Caco-2 (cell line): ENCODE data around the gene OR4N2. TPM values are rescaled to one million over a fixed set of nuclear protein-coding genes. Genes with fewer than 3 reads are reported as not detected.
"Not testable (repeated sequence)": the region's sequence is repeated elsewhere in the genome, so short reads cannot be mapped to it uniquely, and the experiment has no call there.

Source experiments
- BruUV-seq: library from RNA; stranded (reverse); fragments of 400-500 nt; replicated peaks from 2 replicates; lab custom pipeline; 2021; lab: Mats Ljungman, UMichigan
- CTCF ChIA-PET: fragments of 300-600 bp; sonication (Branson Sonifier 250); formaldehyde crosslinking; loops from one replicate; lab custom pipeline; 2022; ENCODE audit warnings: antibody characterized with exemption; lab: Charles Lee
- POLR2A ChIA-PET: fragments of 300-600 bp; sonication (Branson Sonifier 250); formaldehyde crosslinking; loops from one replicate; lab custom pipeline; 2022; ENCODE audit warnings: antibody characterized with exemption; lab: Charles Lee
- DNase-seq, 2 experiments: peaks; one replicate each; pipeline versions ENCODE4 v3.0.0 to v3.0.0-alpha.2; 2020 to 2022
- H3K27me3 ChIP-seq: replicated peaks from 2 replicates; pipeline ENCODE4 v1.6.0; 2011; ENCODE audit warnings: low read length; ENCODE audit not compliant: control insufficient read depth, insufficient read depth
- H3K36me3 ChIP-seq: 2 replicates; pipeline ENCODE4 v1.5.1; 2011; ENCODE audit warnings: low read length; ENCODE audit not compliant: control insufficient read depth, insufficient read depth
- H3K4me1 ChIP-seq: fragments of 250-450 bp; sonication (Bioruptor Pico); 2 replicates; pipeline ENCODE4 v1.5.1; 2020; ENCODE audit warnings: mild to moderate bottlenecking
- H3K4me3 ChIP-seq: 2 replicates; pipeline ENCODE4 v1.5.1; 2011; ENCODE audit warnings: low read depth, mild to moderate bottlenecking, control low read depth, low read length
- H3K9me3 ChIP-seq: fragments of 250-450 bp; sonication (Bioruptor Pico); 2 replicates; pipeline ENCODE4 v1.5.1; 2020; ENCODE audit warnings: mild to moderate bottlenecking, moderate library complexity
- H3K27ac Mint-ChIP-seq: one replicate; pipeline ENCODE4 v1.8.0; 2022; ENCODE audit warnings: mixed read lengths; ENCODE audit not compliant: unreplicated experiment
- H3K27me3 Mint-ChIP-seq: one replicate; pipeline ENCODE4 v1.8.0; 2022; ENCODE audit warnings: mixed read lengths; ENCODE audit not compliant: insufficient read depth, unreplicated experiment
- H3K36me3 Mint-ChIP-seq: one replicate; pipeline ENCODE4 v1.8.0; 2022; ENCODE audit warnings: mild to moderate bottlenecking, mixed read lengths; ENCODE audit not compliant: insufficient read depth, unreplicated experiment
- H3K4me1 Mint-ChIP-seq: one replicate; pipeline ENCODE4 v1.8.0; 2022; ENCODE audit warnings: low read depth, mixed read lengths; ENCODE audit not compliant: unreplicated experiment
- H3K4me3 Mint-ChIP-seq: one replicate; pipeline ENCODE4 v1.8.0; 2022; ENCODE audit warnings: mild to moderate bottlenecking, moderate library complexity, mixed read lengths; ENCODE audit not compliant: unreplicated experiment
- H3K9me3 Mint-ChIP-seq: one replicate; pipeline ENCODE4 v1.8.0; 2022; ENCODE audit warnings: mixed read lengths; ENCODE audit not compliant: unreplicated experiment
- CTCF ChIP-seq, 2 experiments: fragments of 200-600 bp in 1 of 2; IDR thresholded peaks; 1 replicate in 1 of 2; 2 replicates in 1 of 2; pipeline versions ENCODE4 v1.5.1 to v1.8.0; 2011 to 2022; ENCODE audit warnings: antibody characterized with exemption in 1 of 2, control low read depth in 1 of 2, inconsistent platforms in 1 of 2, low read depth in 1 of 2, low read length in 1 of 2, mild to moderate bottlenecking in 1 of 2, moderate library complexity in 1 of 2; ENCODE audit not compliant: insufficient read depth in 1 of 2, severe bottlenecking in 1 of 2, unreplicated experiment in 1 of 2
- intact Hi-C: fragments of 100-400 bp; cut with micrococcal nuclease; formaldehyde crosslinking; loops from one replicate; pipeline ENCODE4 v1.10.0; 2022; ENCODE audit not compliant: unreplicated experiment
- total RNA-seq: library from RNA; stranded (reverse); gene quantifications from 2 replicates; pipeline ENCODE4 v1.2.3, GENCODE V29; 2022

The OR4N2 gene
- total RNA-seq, 1 experiment from 2014 or later = not detected

GRCh38 chr14:19851365-19851764, 47.8 kb downstream of the OR4N2 start:
- Histone ChIP-seq H3K4me3 (no peak overlapping the region), H3K4me1 (no peaks in the 10 kb centered on the region), H3K36me3 (no peaks in the 10 kb centered on the region), H3K9me3 (no peaks in the 10 kb centered on the region), H3K27me3 (no peaks in the 10 kb centered on the region)
- Mint-ChIP-seq H3K4me1 (no peaks in the 10 kb centered on the region), H3K27me3 (no peaks in the 10 kb centered on the region), H3K9me3 (no peaks in the 10 kb centered on the region), H3K36me3 (no peaks in the 10 kb centered on the region), H3K4me3 (no peak overlapping the region), H3K27ac (no peak overlapping the region)
- intact Hi-C loops = no loop called here
- TF ChIP-seq CTCF (IDR thresholded peaks at IDR 0.05; ENCODE audit: insufficient read depth in 1 of 2, low read depth in 1 of 2, low read length in 1 of 2, severe bottlenecking in 1 of 2, unreplicated experiment in 1 of 2) = no peak
- no peak for DNase-seq
- no TSS peak for BruUV-seq
- CTCF ChIA-PET = no interaction called here
- POLR2A ChIA-PET = no interaction called here

DNA sequence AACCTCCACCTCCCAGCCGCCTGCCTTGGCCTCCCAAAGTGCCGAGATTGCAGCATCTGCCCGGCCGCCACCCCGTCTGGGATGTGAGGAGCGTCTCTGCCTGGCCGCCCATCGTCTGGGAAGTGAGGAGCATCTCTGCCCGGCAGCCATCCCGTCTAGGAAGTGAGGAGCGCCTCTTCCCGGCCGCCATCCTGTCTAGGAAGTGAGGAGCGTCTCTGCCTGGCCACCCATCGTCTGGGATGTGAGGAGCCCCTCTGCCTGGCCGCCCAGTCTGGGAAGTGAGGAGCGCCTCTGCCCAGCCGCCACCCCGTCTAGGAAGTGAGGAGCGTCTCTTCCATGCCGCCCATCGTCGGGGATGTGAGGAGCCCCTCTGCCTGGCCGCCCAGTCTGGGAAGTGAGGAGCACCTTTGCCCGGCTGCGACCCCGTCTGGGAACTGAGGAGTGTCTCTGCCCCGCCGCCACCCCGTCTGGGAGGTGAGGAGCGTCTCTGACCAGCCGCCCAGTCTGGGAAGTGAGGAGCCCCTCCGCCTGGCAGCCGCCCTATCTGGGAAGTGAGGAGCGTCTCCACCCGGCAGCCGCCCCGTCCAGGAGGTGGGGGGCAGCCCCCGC, 62.6 kb downstream of the OR4N2 start:
- H3K4me1 Mint-ChIP-seq, intact Hi-C loops, POLR2A ChIA-PET, BruUV-seq, H3K27me3 Mint-ChIP-seq, H3K4me1 ChIP-seq, DNase-seq, H3K9me3 Mint-ChIP-seq, H3K27me3 ChIP-seq, H3K27ac Mint-ChIP-seq, H3K4me3 Mint-ChIP-seq, CTCF ChIA-PET, H3K4me3 ChIP-seq, H3K9me3 ChIP-seq, H3K36me3 Mint-ChIP-seq, H3K36me3 ChIP-seq: not testable (repeated sequence)

DNA sequence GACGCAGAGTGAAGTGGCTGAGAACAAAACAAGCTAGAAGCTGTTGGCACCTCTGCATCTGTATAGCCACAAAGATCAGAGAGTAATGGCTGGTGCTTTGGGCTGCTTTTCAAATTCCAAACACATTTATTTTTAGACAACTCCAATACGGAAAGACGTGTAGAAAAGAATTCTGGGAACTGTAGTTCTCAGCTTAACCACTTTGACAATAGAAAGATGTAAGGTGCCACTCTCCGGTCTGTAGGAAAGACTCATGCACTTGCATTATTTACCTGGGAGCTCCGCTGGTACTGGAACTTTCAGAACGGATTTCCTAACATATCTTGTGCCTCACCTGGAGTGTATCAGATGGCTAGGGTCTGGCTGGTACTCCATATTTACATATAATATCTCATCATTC, 69.6 kb downstream of the OR4N2 start:
- H3K4me3 Mint-ChIP-seq = peak overlapping the region; percentile 33
- Histone ChIP-seq H3K9me3 (no peaks in the 10 kb centered on the region; the same call in 1 of the 2 replicates), H3K27me3 (no peaks in the 10 kb centered on the region), H3K4me3 (no peak overlapping the region), H3K36me3 (no peaks in the 10 kb centered on the region), H3K4me1 (no peaks in the 10 kb centered on the region)
- no peaks in the 10 kb centered on the region for H3K4me1 Mint-ChIP-seq
- no peak overlapping the region for H3K27ac Mint-ChIP-seq
- no peaks in the 10 kb centered on the region for H3K27me3 Mint-ChIP-seq
- ChIA-PET POLR2A (no interaction called here), CTCF (no interaction called here)
- TF ChIP-seq CTCF (IDR thresholded peaks at IDR 0.05; ENCODE audit: insufficient read depth in 1 of 2, low read depth in 1 of 2, low read length in 1 of 2, severe bottlenecking in 1 of 2, unreplicated experiment in 1 of 2) = no peak
- no TSS peak for BruUV-seq
- intact Hi-C loops = no loop called here
- DNase-seq = no peak
- no peaks in the 10 kb centered on the region for H3K9me3 Mint-ChIP-seq
- H3K36me3 Mint-ChIP-seq = no peaks in the 10 kb centered on the region
